ENCODE data around the gene RNF223. TPM values are rescaled to one million over a fixed set of nuclear protein-coding genes. Genes with fewer than 3 reads are reported as not detected.

Gene RNF223
- total RNA-seq, 4 donors from 2014 or later, result not detected

DNA sequence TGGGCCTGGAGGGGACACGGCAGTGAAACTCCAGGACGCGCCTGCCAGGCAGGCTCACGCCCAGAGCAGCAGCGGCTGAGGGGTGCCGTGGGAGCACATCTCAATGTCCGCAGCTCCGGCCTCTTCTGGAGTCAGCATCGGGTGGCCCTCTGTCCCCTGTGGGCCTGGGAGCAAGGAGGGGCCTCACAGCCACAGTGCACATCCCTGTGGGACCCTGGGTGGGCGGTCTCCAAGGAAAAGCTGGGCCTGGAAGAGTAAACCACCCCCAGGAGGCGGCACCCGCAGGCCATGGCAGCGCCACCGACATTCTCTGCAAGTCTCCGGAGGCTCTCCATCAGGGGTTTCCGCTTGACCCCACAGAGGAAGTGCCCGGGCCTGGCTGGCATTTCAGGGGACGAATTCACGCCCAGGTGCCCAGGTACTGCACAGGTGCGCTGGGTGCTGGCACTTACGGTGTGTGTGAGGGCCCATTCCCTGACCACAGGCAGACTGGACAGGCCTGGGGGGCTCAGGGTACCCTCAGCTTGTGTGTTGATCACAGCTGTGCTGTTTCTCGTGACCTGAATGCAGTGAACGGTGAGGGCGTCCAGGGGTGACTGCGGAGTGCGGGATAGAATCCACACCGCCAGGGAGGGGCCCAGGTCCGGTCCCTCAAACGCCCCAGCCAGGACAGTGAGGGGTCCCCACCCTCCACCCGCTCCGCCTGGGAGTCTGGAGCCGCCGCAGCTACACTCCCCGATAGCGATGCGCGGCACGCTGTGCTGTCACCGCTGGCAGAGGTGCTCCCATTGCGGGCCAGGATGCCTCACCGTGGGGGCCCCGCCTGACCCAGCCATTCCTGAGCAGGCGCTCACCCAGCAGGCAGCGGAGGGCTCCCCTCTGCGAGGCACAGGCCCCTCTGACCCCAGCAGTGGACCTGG lies 16.6 kb upstream of the RNF223 start:
- TF ChIP-seq EP300 (IDR thresholded peaks at IDR 0.05), result no peak
- TF ChIP-seq, protein P1, sequence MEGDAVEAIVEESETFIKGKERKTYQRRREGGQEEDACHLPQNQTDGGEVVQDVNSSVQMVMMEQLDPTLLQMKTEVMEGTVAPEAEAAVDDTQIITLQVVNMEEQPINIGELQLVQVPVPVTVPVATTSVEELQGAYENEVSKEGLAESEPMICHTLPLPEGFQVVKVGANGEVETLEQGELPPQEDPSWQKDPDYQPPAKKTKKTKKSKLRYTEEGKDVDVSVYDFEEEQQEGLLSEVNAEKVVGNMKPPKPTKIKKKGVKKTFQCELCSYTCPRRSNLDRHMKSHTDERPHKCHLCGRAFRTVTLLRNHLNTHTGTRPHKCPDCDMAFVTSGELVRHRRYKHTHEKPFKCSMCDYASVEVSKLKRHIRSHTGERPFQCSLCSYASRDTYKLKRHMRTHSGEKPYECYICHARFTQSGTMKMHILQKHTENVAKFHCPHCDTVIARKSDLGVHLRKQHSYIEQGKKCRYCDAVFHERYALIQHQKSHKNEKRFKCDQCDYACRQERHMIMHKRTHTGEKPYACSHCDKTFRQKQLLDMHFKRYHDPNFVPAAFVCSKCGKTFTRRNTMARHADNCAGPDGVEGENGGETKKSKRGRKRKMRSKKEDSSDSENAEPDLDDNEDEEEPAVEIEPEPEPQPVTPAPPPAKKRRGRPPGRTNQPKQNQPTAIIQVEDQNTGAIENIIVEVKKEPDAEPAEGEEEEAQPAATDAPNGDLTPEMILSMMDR (IDR thresholded peaks at IDR 0.05), result no peak
- no peak for TF ChIP-seq POLR2A (IDR thresholded peaks at IDR 0.05)
- 93% methylated on average over 35 to 39 of the region's 45 CpGs for WGBS, 2 donors
- Histone ChIP-seq H3K9me3 (no peaks in the 10 kb centered on the region), H3K4me1 (no peaks in the 10 kb centered on the region), H3K27ac (no peak overlapping the region), H3K4me3 (no peak overlapping the region), H3K27me3 (no peaks in the 10 kb centered on the region), H3K36me3 (peaks cover 0 to 46% (median 0%) of the 10 kb centered on the region in 3 donors)
- no peak for DNase-seq (ENCODE audit: low spot score in 2 of 2)

DNA sequence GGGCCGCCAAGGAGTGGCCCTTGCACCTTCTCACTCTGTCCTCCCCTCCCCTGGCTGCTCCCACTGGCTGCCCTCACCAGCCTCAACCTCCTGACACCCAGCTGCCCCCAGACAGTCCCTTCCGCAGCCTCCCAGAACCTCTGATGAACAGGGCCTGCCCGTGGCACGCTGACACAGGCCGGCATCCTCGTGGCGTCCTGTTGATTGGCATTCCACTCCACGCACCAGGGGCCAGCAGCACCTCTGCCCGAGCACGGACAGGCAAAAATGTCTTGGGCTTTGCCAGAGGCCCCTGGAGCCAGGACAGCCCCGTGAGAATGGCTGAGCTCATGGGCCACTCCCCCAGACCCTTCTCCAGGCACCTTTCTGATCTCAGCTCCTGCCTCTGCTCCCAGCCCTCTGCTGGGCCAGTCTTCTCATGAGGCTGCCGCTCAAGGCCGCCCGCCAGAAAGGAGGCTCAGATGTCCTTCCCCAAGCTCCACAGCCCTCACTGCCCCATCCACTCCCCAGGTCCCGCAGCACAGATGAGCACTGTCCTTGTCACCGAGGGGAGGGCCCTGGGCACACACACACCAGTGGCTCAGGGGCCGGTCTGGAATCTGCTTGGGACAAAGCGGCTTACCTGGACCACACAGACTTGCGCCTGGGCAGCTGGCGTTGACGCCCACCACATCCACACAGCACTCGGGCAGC lies 15.8 kb upstream of the RNF223 start:
- H3K4me1 ChIP-seq, result no peaks in the 10 kb centered on the region
- peaks cover 0 to 54% (median 0%) of the 10 kb centered on the region in 3 donors for H3K36me3 ChIP-seq
- WGBS, 2 donors, result 91 to 93% methylated on average over 21 of the region's 22 CpGs
- no peaks in the 10 kb centered on the region for H3K9me3 ChIP-seq
- no peak overlapping the region for H3K4me3 ChIP-seq
- TF ChIP-seq POLR2A (IDR thresholded peaks at IDR 0.05) (no peak), EP300 (IDR thresholded peaks at IDR 0.05) (no peak)
- TF ChIP-seq, protein P1 (IDR thresholded peaks at IDR 0.05), result no peak
- H3K27ac ChIP-seq, result no peak overlapping the region
- H3K27me3 ChIP-seq, result no peaks in the 10 kb centered on the region
- DNase-seq (ENCODE audit: low spot score in 2 of 2), result no peak

DNA sequence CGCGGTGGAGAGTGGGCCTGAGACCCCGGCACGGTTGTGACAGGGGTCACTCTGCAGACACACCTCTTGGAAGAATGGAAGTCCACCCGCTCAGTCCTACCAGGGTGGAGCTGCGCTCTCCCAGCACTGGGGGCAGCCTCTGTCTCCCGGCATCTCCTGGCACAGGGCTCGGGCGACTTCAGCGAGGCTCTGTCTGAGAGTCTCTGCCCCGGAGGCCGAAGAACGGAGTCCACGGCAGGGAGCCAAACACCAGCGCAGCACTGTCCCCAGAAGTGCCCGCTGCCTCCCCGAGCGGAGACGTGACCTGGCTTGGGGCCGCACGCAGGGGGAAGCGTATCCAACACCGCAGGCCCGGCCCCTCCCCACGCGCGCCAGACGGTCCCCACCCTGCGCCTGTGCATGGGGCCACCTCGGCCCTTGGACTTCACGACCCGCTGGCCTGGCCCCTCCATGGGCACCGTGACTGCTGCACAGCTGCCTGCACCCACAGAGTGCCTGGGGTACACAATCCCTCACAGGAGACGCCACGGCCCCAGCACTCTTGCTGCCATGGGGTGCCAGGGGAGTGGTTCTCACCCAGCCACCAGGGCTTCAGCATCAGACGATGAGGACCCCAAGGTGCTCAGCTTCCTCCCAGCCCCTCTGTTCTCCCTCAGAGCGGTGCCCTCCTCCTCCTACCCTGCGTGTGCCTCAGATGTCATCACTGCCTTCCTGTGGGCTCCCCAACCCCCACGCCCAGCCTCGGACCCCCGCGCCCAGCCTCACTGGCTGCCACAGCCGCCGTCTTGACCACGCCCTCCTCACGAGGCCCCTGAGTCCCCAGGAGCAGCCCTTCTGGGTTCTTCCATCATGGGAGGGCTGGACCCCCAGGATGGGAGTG lies 14.9 kb upstream of the RNF223 start:
- Histone ChIP-seq H3K27me3 (no peaks in the 10 kb centered on the region), H3K9me3 (no peaks in the 10 kb centered on the region), H3K27ac (no peak overlapping the region), H3K36me3 (peaks cover 0 to 62% (median 0%) of the 10 kb centered on the region in 3 donors), H3K4me3 (no peak overlapping the region), H3K4me1 (no peaks in the 10 kb centered on the region)
- no peak for DNase-seq (ENCODE audit: low spot score in 2 of 2)
- WGBS, 2 donors, result 86 to 90% methylated on average over 27 to 33 of the region's 46 CpGs
- TF ChIP-seq, protein P1 (IDR thresholded peaks at IDR 0.05), result no peak
- TF ChIP-seq EP300 (IDR thresholded peaks at IDR 0.05) (no peak), POLR2A (IDR thresholded peaks at IDR 0.05) (no peak)

DNA sequence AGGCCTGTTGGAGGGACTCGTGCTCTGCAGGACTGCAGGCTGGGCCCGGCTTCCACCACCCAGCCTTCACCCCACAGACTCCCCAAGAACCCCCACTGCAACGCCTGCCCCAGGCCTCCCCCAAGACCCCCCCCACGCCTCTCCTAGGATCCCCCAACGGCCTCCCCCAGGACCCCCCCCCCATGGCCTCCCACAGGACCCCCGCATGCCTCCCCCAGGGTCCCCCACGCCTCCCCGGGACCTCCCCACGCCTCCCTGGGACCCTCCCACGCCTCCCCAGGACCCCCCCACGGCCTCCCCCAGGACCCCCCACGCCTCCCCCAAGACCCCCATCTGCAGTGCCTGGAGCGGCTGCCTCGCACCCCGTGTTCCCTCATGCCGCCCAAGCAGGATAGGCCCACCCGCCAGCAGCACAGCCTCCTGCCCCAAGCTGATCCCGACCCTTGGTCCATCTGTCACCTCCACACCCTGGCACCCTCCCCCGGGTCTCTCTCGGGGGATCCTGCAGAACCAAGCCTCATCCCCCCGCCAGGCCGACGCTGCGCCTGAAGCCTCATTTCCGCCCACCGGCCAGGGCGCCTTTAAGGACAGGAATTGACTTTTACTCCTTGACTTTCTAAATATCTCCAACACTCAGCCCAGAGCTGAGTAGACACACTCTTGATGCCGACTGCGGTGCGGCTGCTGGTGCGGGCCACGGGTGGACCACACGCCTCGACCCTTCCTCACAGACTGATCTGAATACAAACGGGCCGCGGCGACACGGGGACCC lies 14.1 kb upstream of the RNF223 start:
- H3K36me3 ChIP-seq, result peaks cover 0 to 70% (median 0%) of the 10 kb centered on the region in 3 donors
- no peaks in the 10 kb centered on the region for H3K9me3 ChIP-seq
- H3K27ac ChIP-seq, result no peak overlapping the region
- WGBS, 2 donors, result 89 to 94% methylated on average over 25 to 30 of the region's 39 CpGs
- H3K4me1 ChIP-seq, result no peaks in the 10 kb centered on the region
- TF ChIP-seq EP300 (IDR thresholded peaks at IDR 0.05) (no peak), POLR2A (IDR thresholded peaks at IDR 0.05) (no peak)
- TF ChIP-seq, protein P1 (IDR thresholded peaks at IDR 0.05), result no peak
- no peak for DNase-seq (ENCODE audit: low spot score in 2 of 2)
- H3K27me3 ChIP-seq, result no peaks in the 10 kb centered on the region
- no peak overlapping the region for H3K4me3 ChIP-seq

Data from tibial nerve (tissue), 4 donors.